HG03469 (cell line): ENCODE results near the gene ROBO4.

ENCODE experiments used
- ATAC-seq: cut with Tn5 transposase; IDR thresholded peaks from one replicate; pipeline ENCODE4 v1.9.1; 2021; ENCODE audit warnings: mild to moderate bottlenecking, moderate library complexity, moderate number of reproducible peaks; ENCODE audit not compliant: unreplicated experiment

The ROBO4 gene

DNA sequence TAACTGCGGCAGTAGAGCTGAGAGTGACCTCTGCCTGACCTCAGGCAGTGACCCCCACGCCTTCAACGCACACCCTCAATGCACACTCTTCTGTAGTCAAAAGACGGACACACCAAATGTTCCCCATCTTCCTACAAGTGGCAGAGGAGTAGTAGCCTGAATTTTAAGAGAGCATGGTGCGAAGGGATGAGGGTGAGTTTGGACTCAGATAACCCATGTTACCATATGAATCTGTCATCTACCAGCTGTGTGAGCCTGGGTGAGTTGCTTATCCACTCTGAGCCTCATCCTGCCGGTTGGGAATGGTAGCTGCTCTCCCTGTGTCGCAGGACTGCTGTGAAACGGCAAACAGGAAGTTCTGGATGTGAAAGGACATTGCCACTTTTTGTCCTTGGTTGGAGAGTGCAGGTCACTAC, 53.0 kb downstream of the ROBO4 start:
- ATAC-seq = no peak

DNA sequence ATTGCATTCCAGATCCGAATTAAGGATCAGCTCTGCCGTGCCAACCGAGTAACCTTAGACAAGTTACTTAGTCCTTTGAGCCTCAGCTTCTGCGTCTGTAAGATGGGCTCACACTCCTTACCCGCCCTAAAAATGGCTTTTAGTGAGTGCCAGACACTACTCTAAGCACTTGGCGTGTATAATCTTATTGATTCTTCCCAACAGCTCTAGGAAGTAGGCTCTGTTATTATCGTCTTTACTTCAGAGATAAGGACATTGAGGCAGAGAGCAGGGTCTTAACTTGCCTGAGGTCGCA, 54.1 kb downstream of the ROBO4 start:
- no peak for ATAC-seq

DNA sequence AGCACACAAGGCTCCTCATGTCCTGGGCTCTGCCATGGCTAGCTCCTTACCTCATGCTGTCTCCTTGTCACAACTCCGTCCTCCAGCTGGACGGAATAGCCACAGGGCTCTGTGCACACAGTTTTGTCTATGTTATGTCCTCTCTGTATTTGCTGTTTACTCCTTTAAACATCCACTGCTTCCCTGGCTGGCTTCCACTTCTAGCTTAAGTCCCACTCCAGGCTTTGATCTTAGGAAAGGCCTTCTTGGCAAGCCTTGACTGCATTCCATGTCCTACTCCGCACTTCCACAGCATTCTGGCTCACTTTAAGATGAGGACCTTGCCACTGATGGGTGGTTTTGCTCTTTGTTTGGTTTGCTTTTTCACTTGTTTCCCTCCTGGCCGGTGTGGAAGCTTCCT, 55.4 kb downstream of the ROBO4 start:
- ATAC-seq = no peak

DNA sequence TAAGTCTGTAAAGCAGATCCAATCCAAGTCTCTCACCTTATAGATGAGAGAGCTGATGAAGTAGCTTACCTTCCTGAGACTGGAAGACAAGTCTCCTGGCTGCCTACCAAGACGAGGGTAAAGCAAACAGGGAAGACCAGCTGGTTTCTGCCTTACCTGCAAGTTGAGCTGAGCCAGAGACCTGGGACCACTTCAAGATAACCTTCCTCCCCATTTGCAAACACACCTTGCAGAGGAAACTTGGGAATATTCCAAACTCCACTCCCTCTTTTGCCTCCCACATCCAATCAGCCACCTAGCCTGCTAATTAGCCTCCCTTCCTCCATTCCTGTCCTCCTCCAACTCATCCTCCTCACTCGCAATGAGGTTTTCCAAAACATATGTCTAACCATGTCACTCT, 55.8 kb downstream of the ROBO4 start:
- ATAC-seq = no peak

DNA sequence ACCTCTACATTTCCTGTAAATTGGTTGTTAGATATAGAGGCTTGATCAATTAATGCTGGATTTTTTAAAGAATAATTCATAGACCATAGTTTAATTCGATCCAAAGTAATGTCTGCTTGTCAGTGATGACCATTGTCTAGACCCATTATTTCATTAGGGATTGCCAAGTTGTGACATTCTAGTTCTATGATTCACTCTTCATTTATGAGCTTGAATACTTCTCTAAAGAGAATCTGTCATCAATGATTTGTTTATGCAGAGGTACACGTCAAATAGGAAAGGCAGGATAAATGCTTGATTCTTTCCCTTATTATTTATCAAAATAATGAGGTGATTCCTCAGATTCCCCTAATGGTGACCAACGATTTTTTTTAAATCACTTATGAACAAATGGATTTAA, 56.5 kb downstream of the ROBO4 start:
- no peak for ATAC-seq

DNA sequence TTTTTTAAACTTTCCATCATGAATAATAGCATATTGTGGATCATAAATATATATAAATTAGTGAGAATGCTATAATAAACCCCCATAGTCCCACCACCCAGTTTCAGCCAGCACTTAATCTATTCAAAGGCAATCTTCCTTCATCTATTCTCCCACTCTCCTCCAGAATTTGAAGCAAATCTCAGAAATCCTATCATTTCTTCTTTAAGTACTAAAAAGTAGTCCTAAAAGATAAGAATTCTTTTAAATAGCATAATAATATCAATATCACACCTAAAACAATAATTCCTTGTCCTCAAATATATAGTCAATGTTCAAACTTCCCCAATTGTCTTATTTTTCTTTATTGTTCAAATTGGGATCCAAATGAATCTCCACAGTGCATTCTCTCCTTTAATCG, 57.0 kb downstream of the ROBO4 start:
- ATAC-seq = no peak

DNA sequence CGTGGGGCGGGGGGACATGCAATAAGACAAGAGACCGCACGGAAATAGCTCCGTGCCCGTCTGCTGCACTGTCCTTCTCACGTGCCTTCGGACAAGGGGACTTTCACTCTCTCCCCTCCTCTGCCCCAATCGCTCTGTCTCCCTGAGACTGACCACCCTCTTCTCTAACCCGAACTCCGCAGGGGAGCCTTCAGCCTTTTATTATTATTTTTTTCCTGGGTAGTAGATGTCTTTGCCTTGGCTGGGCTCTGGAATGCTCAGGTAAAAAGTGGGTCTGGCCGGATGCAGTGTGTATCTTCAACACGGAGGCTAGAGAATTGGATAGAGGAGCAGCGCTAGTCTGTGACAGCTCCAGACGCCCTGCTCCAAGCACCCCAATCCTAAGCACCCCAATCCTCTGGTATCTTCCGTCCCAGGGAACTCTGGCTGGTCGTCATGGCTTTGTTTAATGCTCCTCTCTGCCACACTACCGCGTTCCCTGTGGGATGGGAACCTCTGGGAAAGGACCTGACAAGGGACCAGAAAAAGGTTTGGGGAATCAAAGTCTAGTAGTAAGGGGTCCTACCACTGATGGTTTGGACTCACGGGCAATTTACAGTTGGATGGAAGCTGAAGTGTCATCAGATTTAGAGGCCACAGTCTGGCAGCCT, 57.6 kb downstream of the ROBO4 start:
- no peak for ATAC-seq

DNA sequence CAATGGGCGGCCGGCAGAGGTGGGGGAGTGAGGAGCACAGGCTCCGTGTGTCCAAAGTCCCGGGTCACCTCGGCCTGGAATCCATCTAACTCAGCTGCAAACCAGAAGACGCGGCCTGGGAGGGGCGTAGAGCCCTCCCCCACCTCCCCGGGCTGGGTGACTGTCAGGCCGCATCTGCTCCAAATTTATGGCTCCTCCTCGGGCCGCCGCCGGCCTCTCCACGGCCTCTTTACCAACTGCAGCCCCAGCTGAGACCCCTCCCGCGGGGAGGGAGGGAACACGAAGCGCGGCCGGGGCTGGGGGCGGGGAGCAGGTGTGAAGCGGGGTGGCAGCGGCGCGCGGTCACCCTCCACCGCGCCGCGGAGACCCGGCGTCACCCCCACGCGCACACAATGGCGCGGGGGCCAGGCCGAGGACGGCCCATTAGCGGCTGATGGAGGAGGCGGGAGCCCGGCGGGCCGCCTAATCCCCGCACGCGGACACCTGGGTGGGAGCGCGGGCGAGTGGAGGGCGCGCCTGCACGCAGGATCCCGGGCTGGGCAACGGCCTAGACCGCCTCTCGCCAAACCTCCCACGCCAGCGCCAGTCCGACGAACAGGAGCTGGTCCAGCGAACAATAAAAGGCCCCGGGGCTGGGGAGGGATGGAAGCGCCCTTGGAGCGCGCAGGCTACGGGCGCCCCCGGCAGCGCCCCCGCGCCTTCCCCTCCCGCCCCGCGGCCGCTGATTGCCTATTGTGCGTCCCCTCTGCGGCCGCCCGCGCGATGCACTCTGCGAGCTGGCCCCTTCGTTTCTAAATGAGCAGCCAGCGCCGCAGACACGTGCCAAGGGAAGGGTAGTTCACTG, 58.3 kb downstream of the ROBO4 start:
- no peak for ATAC-seq

DNA sequence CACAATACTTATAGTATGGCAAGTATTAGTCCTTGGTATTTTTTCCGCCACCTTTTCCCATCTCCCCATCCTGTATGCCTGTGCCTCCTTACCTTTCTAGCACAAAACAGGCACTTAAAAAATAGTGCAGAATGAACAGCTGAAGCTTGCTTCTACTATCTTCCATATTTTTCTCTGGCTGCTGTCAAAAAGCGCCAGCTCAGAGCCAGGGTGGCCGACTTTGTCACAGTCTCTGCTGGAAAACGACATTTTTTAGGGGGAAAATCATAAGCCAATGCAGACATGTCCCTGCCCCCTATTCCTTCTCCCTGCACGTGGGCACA, 58.9 kb downstream of the ROBO4 start:
- ATAC-seq = no peak

DNA sequence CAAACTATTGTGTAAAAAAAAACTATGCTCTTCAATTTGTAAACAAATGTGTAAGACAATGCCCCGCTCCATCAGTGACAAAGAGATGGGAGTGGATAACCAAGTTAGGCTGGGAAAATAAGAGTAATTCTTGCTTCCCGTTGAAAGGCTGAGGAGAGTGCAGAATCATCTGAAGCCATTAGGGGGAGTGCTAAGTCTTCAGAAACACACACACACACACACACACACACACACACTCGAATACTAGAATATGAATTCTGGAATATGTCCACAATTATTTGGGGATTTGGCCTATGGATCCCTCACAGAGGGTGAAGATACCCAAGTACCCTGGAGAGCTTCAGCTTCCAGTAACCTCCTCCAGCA, 60.2 kb downstream of the ROBO4 start:
- no peak for ATAC-seq

DNA sequence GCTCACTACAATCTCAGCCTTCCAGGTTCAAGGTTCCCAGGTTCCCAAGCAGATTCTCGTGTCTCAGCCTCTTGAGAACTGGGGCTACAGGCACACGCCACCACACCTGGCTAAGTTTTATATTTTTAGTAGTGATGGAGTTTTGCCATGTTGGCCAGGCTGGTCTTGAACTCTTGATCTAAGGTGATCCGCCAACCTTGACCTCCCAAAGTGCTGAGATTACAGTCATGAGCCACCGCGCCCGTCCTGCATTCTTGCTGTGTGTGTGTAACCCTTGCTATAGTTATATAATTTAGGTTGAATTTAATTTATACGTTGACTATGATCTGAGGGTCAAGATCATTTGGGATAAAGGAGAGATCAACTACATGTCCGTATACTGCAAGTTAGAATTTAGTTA, 61.7 kb downstream of the ROBO4 start:
- no peak for ATAC-seq

DNA sequence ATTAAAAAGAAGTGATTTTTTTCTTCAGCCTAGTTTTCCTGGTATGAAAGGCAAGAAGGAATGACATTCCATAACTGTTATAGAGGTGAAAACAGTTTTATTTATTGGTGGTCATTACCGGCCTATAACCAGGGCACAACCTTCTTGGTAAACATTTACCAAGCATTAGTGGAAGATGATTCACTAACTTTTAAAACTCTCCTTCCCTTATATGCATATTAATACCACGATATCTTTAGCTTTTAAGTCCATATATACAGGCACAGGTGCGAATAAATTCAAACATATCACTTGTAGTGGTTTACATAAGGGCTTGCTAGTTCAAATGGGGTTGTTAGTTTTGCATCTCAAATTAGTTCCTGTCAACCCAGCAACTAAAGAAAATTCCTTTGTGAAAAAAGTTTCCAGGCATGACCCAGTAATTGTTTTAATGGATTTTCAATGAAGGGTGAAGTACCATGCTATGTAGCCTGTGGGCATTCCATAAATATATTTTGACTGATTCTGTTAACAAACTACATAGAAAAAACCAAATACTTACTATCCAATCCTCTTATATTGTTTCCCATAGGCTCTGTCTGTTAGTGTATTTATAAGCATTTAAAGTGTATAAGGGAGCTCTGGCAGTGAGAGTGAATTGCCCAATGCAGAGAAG, 63.0 kb downstream of the ROBO4 start:
- no peak for ATAC-seq
